Measurements from ENCODE around the gene NPM1.
"Not testable (repeated sequence)": the region's sequence is repeated elsewhere in the genome, so short reads cannot be mapped to it uniquely, and the experiment has no call there.

Gene NPM1

GRCh38 chr5:171387345-171387969 lies at the start of gene NPM1:
Gene NPM1 (plus strand): TSS chr5:171387849. CDS start chr5:171387949, 100 bp downstream.
- DNase-seq: peak; percentile 63 to 98 (median 94)

GRCh38 chr5:171340042-171340441 lies 47.6 kb upstream of the NPM1 start:
- no peak for DNase-seq

- no peak for DNase-seq
Measured at GRCh38 chr5:171340491-171340890, 47.2 kb upstream of the NPM1 start.

- DNase-seq: peak in 22 of 58 donors; percentile 0 to 53 (median 9)
Measured at GRCh38 chr5:171342362-171343111, 45.1 kb upstream of the NPM1 start.

DNA sequence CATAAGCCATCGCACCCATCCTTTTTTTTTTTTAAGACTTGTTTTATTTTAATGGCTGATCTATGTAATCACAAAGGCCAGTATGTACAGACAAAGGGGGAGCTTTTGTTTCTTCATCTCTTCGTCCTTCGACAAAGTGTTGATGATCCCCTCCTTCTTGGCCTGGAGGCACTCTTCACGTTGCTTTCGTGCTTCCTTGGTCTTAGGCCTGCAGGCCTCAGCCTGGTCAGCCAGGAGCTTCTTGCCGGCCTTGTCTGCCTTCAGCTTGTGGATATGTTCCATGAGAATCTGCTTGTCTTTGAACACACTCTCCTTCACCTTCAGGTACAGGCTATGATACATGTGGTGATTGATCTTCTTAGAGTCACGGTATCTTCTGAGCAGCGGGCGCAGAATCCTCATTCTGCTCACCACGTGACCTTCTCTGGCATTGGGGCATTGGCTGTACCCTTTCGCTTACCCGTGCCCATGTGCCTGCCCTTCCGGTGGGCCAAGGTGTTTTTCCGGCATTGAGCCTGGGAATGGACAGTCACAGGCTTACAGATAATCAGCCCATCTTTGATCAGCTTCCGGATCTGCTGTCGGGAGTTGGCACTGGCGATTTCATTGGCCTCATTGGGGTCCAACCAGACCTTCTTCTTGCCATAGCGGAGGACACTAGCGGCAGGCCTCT lies 42.6 kb upstream of the NPM1 start:
- DNase-seq: no peak

GRCh38 chr5:171351536-171352073 lies 36.0 kb upstream of the NPM1 start:
- no peak for DNase-seq

GRCh38 chr5:171355302-171355724 lies 32.3 kb upstream of the NPM1 start:
- DNase-seq: no peak

DNA sequence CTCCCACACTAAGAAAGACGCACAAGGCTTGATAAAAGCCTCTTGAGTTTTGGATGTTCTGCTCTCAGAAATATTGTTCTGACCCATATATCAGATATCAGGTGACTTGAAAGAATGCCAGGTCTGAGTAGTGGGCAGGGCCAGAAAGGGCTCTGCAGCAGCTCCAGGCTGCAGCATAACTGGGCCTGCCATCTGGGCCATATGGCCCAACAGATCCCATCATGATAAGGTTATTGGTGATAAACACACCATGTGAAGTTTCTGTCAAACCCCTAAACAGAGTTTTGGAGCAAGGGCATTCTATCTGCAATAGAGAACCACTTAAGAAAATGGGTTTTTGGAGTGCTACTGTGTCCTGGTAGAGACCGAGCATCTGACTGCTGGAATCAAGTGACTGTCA lies 29.8 kb upstream of the NPM1 start:
- no peak for DNase-seq

DNA sequence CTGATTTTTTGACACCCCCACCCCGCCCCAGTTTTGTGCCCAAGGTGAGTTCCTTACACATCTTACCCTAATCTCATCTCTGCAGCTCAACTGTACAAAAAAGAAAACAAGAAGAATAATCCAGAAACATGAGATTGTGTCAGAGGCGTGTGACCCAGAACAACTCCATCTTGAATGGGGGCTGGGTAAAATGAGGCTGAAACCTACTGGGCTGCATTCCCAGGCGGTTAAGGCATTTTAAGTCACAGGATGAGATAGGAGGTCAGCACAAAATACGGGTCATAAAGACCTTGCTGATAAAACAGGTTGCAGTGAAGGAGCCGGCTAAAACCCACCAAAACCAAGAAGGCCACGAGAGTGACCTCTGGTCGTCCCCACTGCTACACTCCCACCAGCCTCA lies 26.5 kb upstream of the NPM1 start:
- DNase-seq: not testable (repeated sequence)

DNA sequence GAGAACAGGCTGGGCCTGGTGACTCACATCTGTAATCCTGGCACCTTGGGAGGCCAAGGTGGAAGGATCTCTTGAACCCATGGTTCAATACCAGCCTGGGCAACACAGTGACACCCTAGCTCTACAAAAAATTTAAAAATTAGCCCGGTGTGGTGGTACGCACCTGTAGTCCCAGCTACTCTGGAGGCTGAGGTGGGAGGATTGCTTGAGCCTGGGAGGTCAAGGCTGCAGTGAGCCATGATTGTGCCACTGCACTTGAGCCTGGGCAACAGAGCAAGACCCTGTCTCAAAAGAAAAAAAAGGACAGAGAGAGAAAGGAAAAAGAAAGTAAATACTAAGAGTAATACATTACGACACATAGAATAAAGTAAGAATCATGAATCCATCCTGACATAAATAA lies 24.4 kb upstream of the NPM1 start:
- DNase-seq: not testable (repeated sequence)

- no peak for DNase-seq
Measured at GRCh38 chr5:171363846-171364245, 23.8 kb upstream of the NPM1 start.

GRCh38 chr5:171365351-171365750 lies 22.3 kb upstream of the NPM1 start:
- no peak for DNase-seq

GRCh38 chr5:171366645-171367044 lies 21.0 kb upstream of the NPM1 start:
- DNase-seq: no peak

GRCh38 chr5:171367424-171368370 lies 20.0 kb upstream of the NPM1 start:
- no peak for DNase-seq

DNA sequence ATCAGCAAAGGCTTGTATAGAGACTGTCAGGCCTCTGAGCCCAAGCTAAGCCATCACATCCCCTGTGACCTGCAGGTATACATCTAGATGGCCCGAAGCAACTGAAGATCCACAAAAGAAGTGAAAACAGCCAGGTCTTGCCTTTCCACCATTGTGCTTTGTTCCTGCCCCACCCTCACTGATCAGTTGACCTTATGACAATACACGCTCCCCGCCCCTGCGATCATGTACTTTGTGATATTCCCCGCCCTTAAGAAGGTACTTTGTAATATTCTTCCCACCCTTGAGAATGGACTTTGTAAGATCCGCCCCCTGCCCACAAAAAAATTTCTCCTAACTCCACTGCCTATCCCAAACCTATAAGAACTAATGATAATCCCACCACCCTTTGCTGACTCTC lies 18.6 kb upstream of the NPM1 start:
- no peak for DNase-seq

DNA sequence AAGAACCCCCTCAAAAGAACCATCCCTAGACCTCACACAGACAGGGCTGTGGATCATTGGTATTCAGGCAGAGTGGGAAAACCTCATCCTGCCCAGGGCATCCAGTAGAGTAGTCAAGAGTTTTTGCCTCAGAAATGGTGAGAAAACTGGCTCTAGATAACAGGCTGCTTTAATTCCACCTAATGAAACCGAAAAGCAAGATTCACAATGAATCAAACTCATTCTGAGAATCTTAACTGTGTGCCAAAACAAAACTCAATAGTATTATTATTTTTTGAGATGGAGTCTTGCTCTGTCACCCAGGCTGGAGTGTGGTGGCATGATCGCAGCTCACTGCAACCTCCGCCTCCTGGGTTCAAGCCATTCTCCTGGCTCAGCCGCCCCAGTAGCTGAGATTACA lies 17.8 kb upstream of the NPM1 start:
- DNase-seq: no peak

- not testable (repeated sequence) for DNase-seq
Measured at GRCh38 chr5:171370881-171371280, 16.8 kb upstream of the NPM1 start.

GRCh38 chr5:171371326-171371725 lies 16.3 kb upstream of the NPM1 start:
- DNase-seq: no peak

DNA sequence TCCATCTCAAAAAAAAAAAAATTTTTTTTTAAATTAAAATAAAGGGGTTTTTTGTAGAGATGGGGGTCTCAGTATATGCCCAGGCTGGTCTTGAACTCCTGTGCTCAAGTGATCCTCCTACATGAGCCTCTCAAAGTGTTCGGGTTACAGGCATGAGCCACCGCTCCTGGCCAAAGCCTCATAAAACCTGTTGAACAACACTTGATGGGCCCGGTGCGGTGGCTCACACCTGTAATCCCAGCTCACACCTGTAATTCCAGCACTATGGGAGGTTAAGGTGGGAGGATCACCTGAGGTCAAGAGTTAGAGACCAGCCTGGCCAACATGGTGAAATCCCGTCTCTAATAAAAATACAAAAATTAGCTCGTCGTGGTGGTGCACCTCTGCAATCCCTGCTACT lies 7.7 kb upstream of the NPM1 start:
- no peak for DNase-seq

- not testable (repeated sequence) for DNase-seq
Measured at GRCh38 chr5:171384416-171384815, 3.2 kb upstream of the NPM1 start.

DNA sequence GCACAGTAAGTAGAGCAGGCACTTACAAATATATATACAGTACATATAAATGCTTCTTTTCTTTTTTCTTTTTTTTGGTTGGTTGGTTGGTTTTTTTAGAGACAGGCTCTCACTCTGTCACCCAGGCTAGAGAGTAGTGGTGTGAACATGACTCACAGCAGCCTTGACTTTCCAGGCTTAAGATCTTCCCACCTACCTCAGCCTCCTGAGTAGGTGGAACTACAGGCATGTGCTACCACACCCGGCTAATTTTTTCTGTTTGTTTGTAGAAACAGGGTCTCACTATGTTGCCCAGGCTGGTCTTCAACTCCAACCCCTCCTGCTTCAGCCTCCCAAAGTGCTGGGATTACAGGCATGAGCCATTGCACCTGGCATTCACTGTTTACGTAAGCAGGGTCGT lies 2.6 kb upstream of the NPM1 start:
- peak in 5 of 58 donors; percentile 1 to 46 (median 3) for DNase-seq
